Measurements from ENCODE around the gene POLR3E.

DNA sequence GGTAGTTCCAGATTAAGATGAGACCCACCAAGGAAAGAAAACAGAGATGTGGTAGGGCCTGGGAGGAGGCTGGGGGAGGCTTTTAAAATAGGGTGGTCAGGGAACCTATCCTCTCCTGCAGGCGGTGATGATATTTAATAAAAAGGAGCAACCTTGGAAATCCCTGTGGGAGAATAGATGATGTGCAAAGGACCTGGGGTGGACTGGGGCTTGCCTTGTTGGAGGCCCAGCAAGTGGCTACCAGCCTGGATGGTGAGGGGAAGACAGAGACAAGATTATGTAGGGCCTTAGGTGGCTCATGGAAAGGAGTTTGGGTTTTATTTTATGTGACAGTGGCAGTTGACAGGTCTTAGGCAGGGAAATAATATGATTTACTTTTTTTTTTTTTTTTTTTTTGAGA lies 1.8 kb downstream of the POLR3E start:
- TF ChIP-seq CTCF (IDR thresholded peaks at IDR 0.05; ENCODE audit: extremely low read depth in 1 of 2, insufficient read depth in 1 of 2, low read depth in 1 of 2, low read length in 2 of 2) (no peak), POLR2AphosphoS5 (IDR thresholded peaks at IDR 0.05; ENCODE audit: insufficient read depth, low read depth, low read length) (no peak)
